Measurements from ENCODE around the gene PIP5K1A. TPM values are rescaled to one million over a fixed set of nuclear protein-coding genes. Genes with fewer than 3 reads are reported as not detected.

Gene PIP5K1A
- total and polyA plus RNA-seq, 2 of the 8 experiments (the other 6 are each of a cell fraction or from before 2014, with no cell fraction given), result 87.5 to 105 TPM

- Histone ChIP-seq H3K9me3 (ENCODE audit: insufficient read depth in 2 of 2, low read depth in 1 of 2, low read length in 1 of 2) (no peaks in the 10 kb centered on the region), H3K56ac (replicated peaks; ENCODE audit: insufficient read length, low read depth, low read length) (no peak overlapping the region), H4K20me1 (replicated peaks in 1 of 2; ENCODE audit: control insufficient read depth in 1 of 2, insufficient read depth in 2 of 2, low read length in 2 of 2) (peaks cover 2 to 4% of the 10 kb centered on the region in 2 experiments), H2BK120ac (replicated peaks; ENCODE audit: low read depth, low read length) (no peak overlapping the region), H2BK20ac (ENCODE audit: low read length) (no peak overlapping the region), H3K23ac (ENCODE audit: insufficient read length) (no peak overlapping the region), H2AK5ac (ENCODE audit: low read depth, low read length) (no peak overlapping the region), H3K36me3 (ENCODE audit: control insufficient read depth in 2 of 4, insufficient read depth in 4 of 4, low read length in 3 of 4) (peaks cover 0 to 16% (median 6%) of the 10 kb centered on the region in 4 experiments; a peak in 4 of 8 replicates), H2BK5ac (ENCODE audit: low read depth, low read length) (no peak overlapping the region), H4K8ac (ENCODE audit: extremely low read depth, insufficient read depth, low read length) (no peak overlapping the region), H3K4me3 (ENCODE audit: extremely low read depth in 1 of 4, insufficient read depth in 2 of 4, low read depth in 3 of 4, low read length in 4 of 4) (no peak overlapping the region), H3K9ac (replicated peaks in 1 of 4; ENCODE audit: extremely low read depth in 1 of 4, low read depth in 3 of 4, low read length in 3 of 4) (no peak overlapping the region), H3K4ac (replicated peaks; ENCODE audit: insufficient read length, low read depth, low read length) (no peak overlapping the region), H3K23me2 (ENCODE audit: low read depth, low read length) (peaks cover 6% of the 10 kb centered on the region), H3K14ac (ENCODE audit: insufficient read length) (no peak overlapping the region), H4K91ac (replicated peaks; ENCODE audit: insufficient read length, low read length) (no peak overlapping the region), H3K27ac (ENCODE audit: low read depth, low read length) (no peak overlapping the region), H2AFZ (ENCODE audit: low read length) (no peak overlapping the region), H3K79me2 (ENCODE audit: control insufficient read depth in 1 of 2, insufficient read depth in 2 of 2, low read length in 2 of 2) (peaks cover 12 to 60% of the 10 kb centered on the region in 2 experiments; a peak in 3 of 4 replicates), H2BK12ac (ENCODE audit: low read depth, low read length) (no peak overlapping the region), H2BK15ac (ENCODE audit: low read length) (no peak overlapping the region), H3K79me1 (ENCODE audit: low read depth, low read length) (no peaks in the 10 kb centered on the region; the same call in 1 of the 2 replicates), H3K4me2 (ENCODE audit: insufficient read depth in 1 of 2, low read depth in 2 of 2, low read length in 2 of 2) (no peak overlapping the region), H3K27me3 (replicated peaks in 1 of 4; ENCODE audit: control insufficient read depth in 3 of 4, extremely low read depth in 1 of 4, insufficient read depth in 3 of 4, low read length in 3 of 4) (no peaks in the 10 kb centered on the region), H3K4me1 (replicated peaks in 1 of 4; ENCODE audit: control insufficient read depth in 3 of 4, insufficient read depth in 4 of 4, low read length in 3 of 4) (peaks cover 0 to 1% (median 0%) of the 10 kb centered on the region in 4 experiments; a peak in 1 of 7 replicates), H3K18ac (ENCODE audit: extremely low read depth, low read length) (no peak overlapping the region), H4K5ac (ENCODE audit: insufficient read length, low read depth, low read length) (no peak overlapping the region)
- no peak for FAIRE-seq
- DNase-seq (ENCODE audit: low read depth in 1 of 2, low spot score in 2 of 2), result no peak
- TF ChIP-seq GTF2F1 (IDR thresholded peaks at IDR 0.05; ENCODE audit: borderline replicate concordance, low read depth, low read length) (no peak), CHD2 (IDR thresholded peaks at IDR 0.05; ENCODE audit: low read length) (no peak), TBP (IDR thresholded peaks at IDR 0.05; ENCODE audit: low read depth, low read length) (no peak), SIRT6 (IDR thresholded peaks at IDR 0.05; ENCODE audit: low read length) (no peak), TEAD4 (IDR thresholded peaks at IDR 0.05; ENCODE audit: low read depth, low read length) (no peak), SUZ12 (IDR thresholded peaks at IDR 0.05; ENCODE audit: low read length) (no peak), CEBPB (IDR thresholded peaks at IDR 0.05; ENCODE audit: low read depth, low read length) (no peak), ATF2 (IDR thresholded peaks at IDR 0.05; ENCODE audit: low read length) (no peak), ASH2L (IDR thresholded peaks at IDR 0.05; ENCODE audit: low read length) (no peak), GABPA (IDR thresholded peaks at IDR 0.05; ENCODE audit: borderline replicate concordance, insufficient read depth, low read length) (no peak), BCL11A (IDR thresholded peaks at IDR 0.05; ENCODE audit: low read depth in 2 of 2, low read length in 2 of 2) (no peak)
- TF ChIP-seq, protein P1, sequence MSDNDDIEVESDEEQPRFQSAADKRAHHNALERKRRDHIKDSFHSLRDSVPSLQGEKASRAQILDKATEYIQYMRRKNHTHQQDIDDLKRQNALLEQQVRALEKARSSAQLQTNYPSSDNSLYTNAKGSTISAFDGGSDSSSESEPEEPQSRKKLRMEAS (IDR thresholded peaks at IDR 0.05), result no peak
- POLR2A ChIA-PET (ENCODE audit: partially characterized antibody), result no interaction called here
- WGBS, 2 experiments (ENCODE audit: extremely low coverage in 1 of 2, insufficient coverage in 1 of 2, insufficient read length in 1 of 2, insufficient replicate concordance in 2 of 2, low coverage in 1 of 2, low lambda C conversion rate in 2 of 2, missing lambda C conversion rate in 1 of 2), result 93% methylated on average over 2 of the region's 2 CpGs; no CpG with 5 or more reads in 1 of the 2 experiments
- CTCF ChIA-PET (ENCODE audit: partially characterized antibody), result interaction anchor here (7.7 kb wide), 1 partner anchor 7 kb away, joined by 44 read pairs; no protein-coding TSS in a partner anchor
These were observed 61.0 kb downstream of the PIP5K1A start for GRCh38 chr1:151259351-151259750.

Data from H1 (cell line).